Measurements from ENCODE around the gene DENND1A. TPM values are rescaled to one million over a fixed set of nuclear protein-coding genes. Genes with fewer than 3 reads are reported as not detected.

Gene DENND1A
- total and polyA plus RNA-seq, 4 experiments from 2014 or later = 1.4 to 14.2 (median 9.9) TPM

GRCh38 chr9:123542435-123543225, 387.3 kb downstream of the DENND1A start:
- intact Hi-C loops (cut with micrococcal nuclease) = loop anchor here (5.0 to 10.0 kb wide), 2 partner anchors 782 to 995 kb away; no protein-coding TSS in a partner anchor

GRCh38 chr9:123541411-123541810, 388.5 kb downstream of the DENND1A start:
- Histone ChIP-seq H3K27me3 (ENCODE audit: insufficient read depth, low read length) (no peaks in the 10 kb centered on the region), H3K4me1 (ENCODE audit: insufficient read depth, low read length) (no peaks in the 10 kb centered on the region), H3K27ac (ENCODE audit: low read depth, low read length) (no peak overlapping the region), H3K4me3 (ENCODE audit: low read length in 2 of 2) (no peak overlapping the region), H3K36me3 (ENCODE audit: insufficient read depth, low read length) (no peaks in the 10 kb centered on the region), H3K9me3 (ENCODE audit: control insufficient read depth in 1 of 2, low read length in 2 of 2) (no peaks in the 10 kb centered on the region)
- peaks cover 3 to 5% (median 3%) of the 10 kb centered on the region in 4 donors for H3K4me1 Mint-ChIP-seq
- no peaks in the 10 kb centered on the region for H3K27me3 Mint-ChIP-seq
- peaks cover 0 to 2% (median 0%) of the 10 kb centered on the region in 8 donors for H3K9me3 Mint-ChIP-seq
- H3K27ac Mint-ChIP-seq = no peak overlapping the region
- DNase-seq = no peak
- intact Hi-C loops (cut with micrococcal nuclease) = loop anchor here (5.0 to 10.0 kb wide), 2 partner anchors 783 to 996 kb away; no protein-coding TSS in a partner anchor
- H3K4me3 Mint-ChIP-seq = no peak overlapping the region
- peaks cover 0 to 6% of the 10 kb centered on the region in 2 donors for H3K36me3 Mint-ChIP-seq
- CTCF ChIA-PET (ENCODE audit: partially characterized antibody) = interaction anchor here (1.1 to 2.9 kb wide), 3 partner anchors 7 to 499 kb away, joined by 3 to 18 read pairs (median 5); no protein-coding TSS in a partner anchor
- POLR2A ChIA-PET (ENCODE audit: partially characterized antibody) = no interaction called here

More at GRCh38 chr9:123542435-123543225, 387.3 kb downstream of the DENND1A start:
- peak overlapping the region in 3 of 7 donors; percentile 21 to 75 (median 65) for H3K27ac Mint-ChIP-seq
- H3K36me3 ChIP-seq (ENCODE audit: insufficient read depth, low read length) = no peaks in the 10 kb centered on the region
- H3K27me3 Mint-ChIP-seq = no peaks in the 10 kb centered on the region
- H3K4me3 ChIP-seq (ENCODE audit: low read length in 2 of 2) = no peak overlapping the region
- H3K9me3 Mint-ChIP-seq = peaks cover 0 to 2% (median 0%) of the 10 kb centered on the region in 8 donors
- CTCF ChIA-PET (ENCODE audit: partially characterized antibody) = interaction anchor here (0.6 to 2.9 kb wide), 4 partner anchors 9 to 501 kb away, joined by 3 to 18 read pairs (median 4); no protein-coding TSS in a partner anchor
- no peaks in the 10 kb centered on the region for H3K4me1 Mint-ChIP-seq
- POLR2A ChIA-PET (ENCODE audit: partially characterized antibody) = no interaction called here
- DNase-seq = no peak
- H3K27me3 ChIP-seq (ENCODE audit: insufficient read depth, low read length) = no peaks in the 10 kb centered on the region
- H3K36me3 Mint-ChIP-seq = no peaks in the 10 kb centered on the region
- H3K4me3 Mint-ChIP-seq = no peak overlapping the region
- H3K9me3 ChIP-seq (ENCODE audit: control insufficient read depth in 1 of 2, low read length in 2 of 2) = no peaks in the 10 kb centered on the region
- no peak overlapping the region for H3K27ac ChIP-seq (ENCODE audit: low read depth, low read length)
- no peaks in the 10 kb centered on the region for H3K4me1 ChIP-seq (ENCODE audit: insufficient read depth, low read length)

- POLR2A ChIA-PET (ENCODE audit: partially characterized antibody) = no interaction called here
- intact Hi-C loops (cut with micrococcal nuclease) = loop anchor here (5.0 to 10.0 kb wide), 2 partner anchors 784 to 997 kb away; no protein-coding TSS in a partner anchor
- H3K27me3 Mint-ChIP-seq = no peaks in the 10 kb centered on the region
Observed at GRCh38 chr9:123540457-123540856, 389.5 kb downstream of the DENND1A start.

GRCh38 chr9:123537809-123538208, 392.1 kb downstream of the DENND1A start:
- Histone ChIP-seq H3K27me3 (ENCODE audit: insufficient read depth, low read length) (no peaks in the 10 kb centered on the region), H3K36me3 (ENCODE audit: insufficient read depth, low read length) (no peaks in the 10 kb centered on the region), H3K4me1 (ENCODE audit: insufficient read depth, low read length) (no peaks in the 10 kb centered on the region), H3K4me3 (ENCODE audit: low read length in 2 of 2) (no peak overlapping the region), H3K27ac (ENCODE audit: low read depth, low read length) (no peak overlapping the region), H3K9me3 (ENCODE audit: control insufficient read depth in 1 of 2, low read length in 2 of 2) (no peaks in the 10 kb centered on the region)
- DNase-seq = no peak
- peaks cover 3 to 5% (median 4%) of the 10 kb centered on the region in 4 donors for H3K4me1 Mint-ChIP-seq
- POLR2A ChIA-PET (ENCODE audit: partially characterized antibody) = no interaction called here
- H3K36me3 Mint-ChIP-seq = peaks cover 17 to 32% of the 10 kb centered on the region in 2 donors
- CTCF ChIA-PET (ENCODE audit: partially characterized antibody) = no interaction called here
- intact Hi-C loops (cut with micrococcal nuclease) = no loop called here
- peaks cover 0 to 5% (median 1%) of the 10 kb centered on the region in 8 donors for H3K9me3 Mint-ChIP-seq
- no peak overlapping the region for H3K4me3 Mint-ChIP-seq
- H3K27me3 Mint-ChIP-seq = no peaks in the 10 kb centered on the region
- H3K27ac Mint-ChIP-seq = peak overlapping the region in 1 of 7 donors; percentile 6

More at GRCh38 chr9:123540457-123540856, 389.5 kb downstream of the DENND1A start:
- Histone ChIP-seq H3K4me3 (ENCODE audit: low read length in 2 of 2) (no peak overlapping the region), H3K9me3 (ENCODE audit: control insufficient read depth in 1 of 2, low read length in 2 of 2) (no peaks in the 10 kb centered on the region), H3K4me1 (ENCODE audit: insufficient read depth, low read length) (no peaks in the 10 kb centered on the region), H3K27ac (ENCODE audit: low read depth, low read length) (no peak overlapping the region), H3K36me3 (ENCODE audit: insufficient read depth, low read length) (no peaks in the 10 kb centered on the region), H3K27me3 (ENCODE audit: insufficient read depth, low read length) (no peaks in the 10 kb centered on the region)
- peaks cover 0 to 3% (median 0%) of the 10 kb centered on the region in 8 donors for H3K9me3 Mint-ChIP-seq
- CTCF ChIA-PET (ENCODE audit: partially characterized antibody) = interaction anchor here (1.2 kb wide), 1 partner anchor 500 kb away, joined by 4 read pairs; no protein-coding TSS in a partner anchor
- H3K4me3 Mint-ChIP-seq = no peak overlapping the region
- no peak for DNase-seq
- H3K4me1 Mint-ChIP-seq = peaks cover 3 to 5% (median 4%) of the 10 kb centered on the region in 4 donors
- H3K36me3 Mint-ChIP-seq = peaks cover 3 to 11% of the 10 kb centered on the region in 2 donors
- no peak overlapping the region for H3K27ac Mint-ChIP-seq

- H3K27ac ChIP-seq (ENCODE audit: low read depth, low read length) = no peak overlapping the region
- no peak overlapping the region for H3K4me3 ChIP-seq (ENCODE audit: low read length in 2 of 2)
- H3K36me3 ChIP-seq (ENCODE audit: insufficient read depth, low read length) = no peaks in the 10 kb centered on the region
- H3K36me3 Mint-ChIP-seq = peaks cover 22 to 45% of the 10 kb centered on the region in 2 donors
- H3K27me3 ChIP-seq (ENCODE audit: insufficient read depth, low read length) = no peaks in the 10 kb centered on the region
- ChIA-PET POLR2A (ENCODE audit: partially characterized antibody) (no interaction called here), CTCF (ENCODE audit: partially characterized antibody) (interaction anchor here (0.9 kb wide), 1 partner anchor 854 kb away, joined by 4 read pairs; no protein-coding TSS in a partner anchor)
- H3K4me1 Mint-ChIP-seq = peaks cover 3 to 5% (median 4%) of the 10 kb centered on the region in 4 donors
- intact Hi-C loops (cut with micrococcal nuclease) = no loop called here
- peaks cover 0 to 7% (median 4%) of the 10 kb centered on the region in 8 donors for H3K9me3 Mint-ChIP-seq
- peak overlapping the region in 2 of 7 donors; percentile 9 to 76 for H3K27ac Mint-ChIP-seq
- H3K9me3 ChIP-seq (ENCODE audit: control insufficient read depth in 1 of 2, low read length in 2 of 2) = no peaks in the 10 kb centered on the region
- H3K27me3 Mint-ChIP-seq = no peaks in the 10 kb centered on the region
- H3K4me3 Mint-ChIP-seq = no peak overlapping the region
- no peaks in the 10 kb centered on the region for H3K4me1 ChIP-seq (ENCODE audit: insufficient read depth, low read length)
- DNase-seq = no peak
Observed at GRCh38 chr9:123536455-123536868, 393.5 kb downstream of the DENND1A start.

GRCh38 chr9:123534336-123534735, 395.6 kb downstream of the DENND1A start:
- no peaks in the 10 kb centered on the region for H3K27me3 Mint-ChIP-seq
- CTCF ChIA-PET (ENCODE audit: partially characterized antibody) = interaction anchor here (1.4 kb wide), 1 partner anchor 8 kb away, joined by 5 read pairs; no protein-coding TSS in a partner anchor
- DNase-seq = no peak
- no peak overlapping the region for H3K27ac ChIP-seq (ENCODE audit: low read depth, low read length)
- peaks cover 0 to 24% (median 12%) of the 10 kb centered on the region in 8 donors for H3K9me3 Mint-ChIP-seq
- H3K36me3 Mint-ChIP-seq = peaks cover 29 to 60% of the 10 kb centered on the region in 2 donors
- no peak overlapping the region for H3K4me3 Mint-ChIP-seq
- H3K27ac Mint-ChIP-seq = no peak overlapping the region
- H3K36me3 ChIP-seq (ENCODE audit: insufficient read depth, low read length) = no peaks in the 10 kb centered on the region
- no peaks in the 10 kb centered on the region for H3K27me3 ChIP-seq (ENCODE audit: insufficient read depth, low read length)
- H3K9me3 ChIP-seq (ENCODE audit: control insufficient read depth in 1 of 2, low read length in 2 of 2) = no peaks in the 10 kb centered on the region
- POLR2A ChIA-PET (ENCODE audit: partially characterized antibody) = no interaction called here
- H3K4me1 Mint-ChIP-seq = peaks cover 3 to 5% (median 4%) of the 10 kb centered on the region in 4 donors
- H3K4me1 ChIP-seq (ENCODE audit: insufficient read depth, low read length) = no peaks in the 10 kb centered on the region
- intact Hi-C loops (cut with micrococcal nuclease) = no loop called here
- H3K4me3 ChIP-seq (ENCODE audit: low read length in 2 of 2) = no peak overlapping the region

GRCh38 chr9:123530244-123530643, 399.7 kb downstream of the DENND1A start:
- intact Hi-C loops (cut with micrococcal nuclease) = no loop called here
- no peak overlapping the region for H3K4me3 Mint-ChIP-seq
- H3K27ac Mint-ChIP-seq = no peak overlapping the region
- no peaks in the 10 kb centered on the region for H3K9me3 ChIP-seq (ENCODE audit: control insufficient read depth in 1 of 2, low read length in 2 of 2)
- no peaks in the 10 kb centered on the region for H3K4me1 Mint-ChIP-seq
- H3K36me3 Mint-ChIP-seq = peaks cover 24 to 56% of the 10 kb centered on the region in 2 donors
- no peaks in the 10 kb centered on the region for H3K27me3 ChIP-seq (ENCODE audit: insufficient read depth, low read length)
- no peaks in the 10 kb centered on the region for H3K4me1 ChIP-seq (ENCODE audit: insufficient read depth, low read length)
- no peak for DNase-seq
- CTCF ChIA-PET (ENCODE audit: partially characterized antibody) = no interaction called here
- H3K27ac ChIP-seq (ENCODE audit: low read depth, low read length) = no peak overlapping the region
- H3K4me3 ChIP-seq (ENCODE audit: low read length in 2 of 2) = no peak overlapping the region
- H3K27me3 Mint-ChIP-seq = no peaks in the 10 kb centered on the region
- peaks cover 0 to 21% (median 13%) of the 10 kb centered on the region in 8 donors for H3K9me3 Mint-ChIP-seq
- POLR2A ChIA-PET (ENCODE audit: partially characterized antibody) = no interaction called here
- no peaks in the 10 kb centered on the region for H3K36me3 ChIP-seq (ENCODE audit: insufficient read depth, low read length)
